PC-3 (cell line): ENCODE measurements around the gene DGKG. TPM values are rescaled to one million over a fixed set of nuclear protein-coding genes. Genes with fewer than 3 reads are reported as not detected.

Experiments
- ATAC-seq: fragments of 200-7000 bp; cut with Tn5 transposase; 2 replicates; pipeline ENCODE4 v1.9.1; 2020; ENCODE audit warnings: mild to moderate bottlenecking, moderate library complexity
- BruUV-seq: library from RNA; stranded (reverse); fragments of 400-500 nt; replicated peaks from 2 replicates; lab custom pipeline; 2021; lab: Mats Ljungman, UMichigan
- CTCF ChIA-PET: fragments of 300-600 bp; sonication (Branson Sonifier 250); formaldehyde crosslinking; loops from one replicate; lab custom pipeline; 2022; ENCODE audit warnings: antibody characterized with exemption; lab: Charles Lee
- POLR2A ChIA-PET: fragments of 300-600 bp; sonication (Branson Sonifier 250); formaldehyde crosslinking; loops from one replicate; lab custom pipeline; 2022; ENCODE audit warnings: antibody characterized with exemption; ENCODE audit not compliant: unreplicated experiment; lab: Charles Lee
- DNase-seq: peaks from one replicate; pipeline ENCODE4 v3.0.0-alpha.2; 2015
- H2AFZ ChIP-seq: fragments of 300-600 bp; sonication (generic); 2 replicates; pipeline ENCODE4 v1.6.0; 2016; ENCODE audit warnings: antibody characterized with exemption, low read length
- H3F3A ChIP-seq: fragments of 300-600 bp; sonication (generic); one replicate; pipeline ENCODE4 v1.6.0; 2017; ENCODE audit warnings: antibody characterized with exemption, low read length, control low read depth, mild to moderate bottlenecking; ENCODE audit not compliant: unreplicated experiment
- H3K27ac ChIP-seq: fragments of 300-600 bp; sonication (generic); 2 replicates; pipeline ENCODE4 v1.5.1; 2016; ENCODE audit warnings: mild to moderate bottlenecking, low read length
- H3K27me3 ChIP-seq: fragments of 300-600 bp; sonication (generic); 2 replicates; pipeline ENCODE4 v1.6.1; 2016; ENCODE audit warnings: low read length, mixed read lengths
- H3K36me3 ChIP-seq: fragments of 300-600 bp; sonication (generic); 2 replicates; pipeline ENCODE4 v1.6.1; 2016; ENCODE audit warnings: low read depth, mixed run types, low read length, mixed read lengths
- H3K4me1 ChIP-seq: fragments of 300-600 bp; sonication (generic); 2 replicates; pipeline ENCODE4 v1.5.1; 2016; ENCODE audit warnings: low read length; ENCODE audit not compliant: insufficient read depth
- H3K4me2 ChIP-seq: fragments of 300-600 bp; sonication (generic); 2 replicates; pipeline ENCODE4 v1.6.0; 2016; ENCODE audit warnings: low read length
- H3K4me3 ChIP-seq: fragments of 300-600 bp; sonication (generic); 2 replicates; pipeline ENCODE4 v1.5.1; 2016; ENCODE audit warnings: mild to moderate bottlenecking, low read length, mixed read lengths
- H3K79me2 ChIP-seq: fragments of 300-600 bp; sonication (generic); 2 replicates; pipeline ENCODE4 v1.6.1; 2017; ENCODE audit warnings: low read length, mixed read lengths
- H3K9ac ChIP-seq: fragments of 300-600 bp; sonication (generic); 2 replicates; pipeline ENCODE4 v1.6.0; 2016; ENCODE audit warnings: mild to moderate bottlenecking, low read length
- H3K9me2 ChIP-seq: fragments of 300-600 bp; sonication (generic); replicated peaks from 2 replicates; pipeline ENCODE4 v1.6.1; 2016; ENCODE audit warnings: mixed run types, low read length, mixed read lengths
- H3K9me3 ChIP-seq: fragments of 300-600 bp; sonication (generic); 2 replicates; pipeline ENCODE4 v1.6.1; 2016; ENCODE audit warnings: low read length, mixed read lengths
- H4K20me1 ChIP-seq: fragments of 300-600 bp; sonication (generic); 2 replicates; pipeline ENCODE4 v1.6.1; 2016; ENCODE audit warnings: low read length, mixed read lengths
- EZH2 ChIP-seq: fragments of 300-600 bp; sonication (generic); IDR thresholded peaks from one replicate; pipeline ENCODE4 v1.6.1; 2017; ENCODE audit warnings: antibody characterized with exemption, mild to moderate bottlenecking, low read length; ENCODE audit not compliant: unreplicated experiment
- EZH2phosphoT487 ChIP-seq: fragments of 300-600 bp; sonication (generic); IDR thresholded peaks from 2 replicates; pipeline ENCODE4 v1.6.1; 2018; ENCODE audit warnings: mild to moderate bottlenecking, antibody characterized with exemption, low read length, borderline replicate concordance
- intact Hi-C: fragments of 100-400 bp; cut with micrococcal nuclease; formaldehyde crosslinking; loops from 2 replicates; pipeline ENCODE4 v1.9.0; 2023
- total RNA-seq: library from RNA; depleted of rRNA; stranded (reverse); fragments of >200 nt; gene quantifications from 2 replicates; pipeline ENCODE4 v1.2.3, GENCODE V29; 2014
- TF ChIP-seq, protein P1 (sequence below): fragments of 300-600 bp; sonication (generic); conservative IDR thresholded peaks from 2 replicates; pipeline ENCODE4 v1.5.1; 2017; ENCODE audit warnings: antibody characterized with exemption, low read depth, mild to moderate bottlenecking, low read length

DGKG gene
- total RNA-seq, 1 experiment from 2014 or later, result 2.7 TPM

DNA sequence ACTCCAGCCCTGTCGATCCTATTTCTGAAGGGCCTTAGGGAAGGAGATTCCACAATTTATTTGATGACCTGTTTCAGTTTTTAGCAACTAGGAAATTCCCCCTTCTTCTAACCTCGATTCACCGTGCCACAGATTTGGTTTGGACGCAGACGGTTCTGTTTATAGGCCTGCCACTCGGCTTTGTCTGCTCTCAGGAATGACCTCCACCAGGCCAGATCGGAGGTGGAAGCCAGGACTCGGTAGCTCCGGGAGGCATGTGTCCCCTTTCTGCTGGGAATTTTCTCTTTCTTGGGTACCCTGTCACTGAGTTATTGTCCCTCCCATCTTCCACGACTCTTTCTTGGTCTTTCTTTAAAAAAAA lies 167.6 kb downstream of the DGKG start:
- ChIA-PET POLR2A (no interaction called here), CTCF (no interaction called here)
- Histone ChIP-seq H3K4me3 (no peak overlapping the region), H3K9me3 (no peaks in the 10 kb centered on the region), H3K79me2 (no peaks in the 10 kb centered on the region), H3K4me2 (no peak overlapping the region), H3F3A (no peaks in the 10 kb centered on the region), H4K20me1 (no peaks in the 10 kb centered on the region), H3K36me3 (no peaks in the 10 kb centered on the region), H3K27ac (no peak overlapping the region), H3K27me3 (peaks cover 73% of the 10 kb centered on the region), H2AFZ (no peak overlapping the region), H3K9me2 (no peaks in the 10 kb centered on the region), H3K4me1 (no peaks in the 10 kb centered on the region), H3K9ac (no peak overlapping the region)
- no peak for TF ChIP-seq EZH2phosphoT487
- TF ChIP-seq, protein P1, sequence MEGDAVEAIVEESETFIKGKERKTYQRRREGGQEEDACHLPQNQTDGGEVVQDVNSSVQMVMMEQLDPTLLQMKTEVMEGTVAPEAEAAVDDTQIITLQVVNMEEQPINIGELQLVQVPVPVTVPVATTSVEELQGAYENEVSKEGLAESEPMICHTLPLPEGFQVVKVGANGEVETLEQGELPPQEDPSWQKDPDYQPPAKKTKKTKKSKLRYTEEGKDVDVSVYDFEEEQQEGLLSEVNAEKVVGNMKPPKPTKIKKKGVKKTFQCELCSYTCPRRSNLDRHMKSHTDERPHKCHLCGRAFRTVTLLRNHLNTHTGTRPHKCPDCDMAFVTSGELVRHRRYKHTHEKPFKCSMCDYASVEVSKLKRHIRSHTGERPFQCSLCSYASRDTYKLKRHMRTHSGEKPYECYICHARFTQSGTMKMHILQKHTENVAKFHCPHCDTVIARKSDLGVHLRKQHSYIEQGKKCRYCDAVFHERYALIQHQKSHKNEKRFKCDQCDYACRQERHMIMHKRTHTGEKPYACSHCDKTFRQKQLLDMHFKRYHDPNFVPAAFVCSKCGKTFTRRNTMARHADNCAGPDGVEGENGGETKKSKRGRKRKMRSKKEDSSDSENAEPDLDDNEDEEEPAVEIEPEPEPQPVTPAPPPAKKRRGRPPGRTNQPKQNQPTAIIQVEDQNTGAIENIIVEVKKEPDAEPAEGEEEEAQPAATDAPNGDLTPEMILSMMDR, result no peak
- TF ChIP-seq EZH2, result no peak
- no TSS peak for BruUV-seq
- ATAC-seq, result no peak
- no peak for DNase-seq
- intact Hi-C loops, result no loop called here

DNA sequence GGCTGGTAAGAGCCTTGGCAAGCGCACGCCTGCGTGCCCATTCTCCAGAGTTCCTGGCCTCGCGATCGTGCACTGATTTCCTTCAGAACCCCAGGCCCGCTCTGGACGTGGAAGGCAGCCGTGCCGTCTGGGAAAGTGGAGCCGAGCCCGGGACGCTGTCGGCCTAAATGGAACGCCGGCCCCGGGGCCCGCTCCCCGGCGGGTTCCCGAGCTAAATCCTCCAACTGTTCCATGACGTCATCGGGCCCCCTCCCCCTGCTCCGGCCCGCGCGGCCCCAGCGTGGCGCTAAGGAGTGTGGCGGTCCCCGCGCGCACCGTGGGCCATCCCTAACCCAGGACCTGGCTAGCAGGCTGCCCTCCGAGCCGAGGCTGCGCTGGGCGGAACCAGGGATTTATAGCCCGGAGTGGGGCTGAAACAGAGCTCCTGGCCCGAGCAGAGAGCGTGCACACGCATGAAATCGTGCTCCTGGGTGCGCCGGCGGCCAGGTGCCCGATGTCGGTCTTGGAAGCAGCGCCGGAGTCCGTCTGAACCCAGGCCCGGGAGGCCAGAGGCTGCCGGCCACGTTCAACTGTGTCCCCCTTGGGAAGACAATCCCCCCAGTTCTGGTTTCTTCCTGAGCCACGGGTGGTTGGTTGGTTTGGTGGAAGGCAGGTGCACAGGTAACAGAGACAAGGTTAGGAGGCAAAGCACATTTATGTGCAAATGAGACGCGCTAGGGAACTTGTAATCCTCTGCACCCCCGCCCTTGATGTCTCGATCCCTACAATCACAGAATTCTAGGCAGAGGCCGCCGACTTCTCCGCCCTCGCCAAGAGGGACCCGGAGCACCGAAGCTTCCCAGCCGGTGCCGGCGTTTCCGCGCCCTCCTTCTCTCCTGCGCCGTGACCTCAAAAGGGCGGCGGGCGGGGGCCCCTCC lies 168.2 kb downstream of the DGKG start:
- ATAC-seq (no peak), DNase-seq (no peak)
- no peaks in the 10 kb centered on the region for H3K36me3 ChIP-seq
- no TSS peak for BruUV-seq
- intact Hi-C loops, result no loop called here
- no peak overlapping the region for H3K9ac ChIP-seq
- no peaks in the 10 kb centered on the region for H3K9me2 ChIP-seq
- no peaks in the 10 kb centered on the region for H4K20me1 ChIP-seq
- H3F3A ChIP-seq, result no peaks in the 10 kb centered on the region
- H3K27ac ChIP-seq, result no peak overlapping the region
- H3K9me3 ChIP-seq, result no peaks in the 10 kb centered on the region
- H3K4me3 ChIP-seq, result no peak overlapping the region
- ChIA-PET CTCF (no interaction called here), POLR2A (no interaction called here)
- no peaks in the 10 kb centered on the region for H3K79me2 ChIP-seq
- H3K4me2 ChIP-seq, result no peak overlapping the region
- no peaks in the 10 kb centered on the region for H3K4me1 ChIP-seq
- TF ChIP-seq EZH2, result no peak
- no peak for TF ChIP-seq EZH2phosphoT487
- TF ChIP-seq, protein P1, result no peak
- peaks cover 78% of the 10 kb centered on the region for H3K27me3 ChIP-seq
- H2AFZ ChIP-seq, result no peak overlapping the region

DNA sequence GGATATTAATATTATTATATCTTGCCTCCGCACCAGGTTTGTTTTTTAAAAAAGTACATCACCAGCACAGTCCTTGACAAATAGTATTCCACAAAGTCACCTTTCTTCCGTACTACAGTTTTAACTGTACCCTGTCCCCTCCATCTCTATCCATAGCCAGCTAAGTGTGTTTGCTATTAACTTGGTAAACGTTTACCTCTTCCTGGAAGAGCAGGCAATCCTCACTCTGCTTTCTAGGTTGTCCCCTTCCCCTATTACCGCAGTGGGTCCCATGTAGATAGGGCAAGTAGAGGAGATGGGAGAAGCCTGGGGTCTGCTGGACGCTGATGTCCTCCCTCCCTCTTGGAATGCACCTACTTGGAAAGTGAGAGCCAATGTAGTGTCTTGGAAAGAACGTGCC lies 169.2 kb downstream of the DGKG start:
- H3K9me2 ChIP-seq, result no peaks in the 10 kb centered on the region
- H3K4me3 ChIP-seq, result no peak overlapping the region
- H3K4me1 ChIP-seq, result no peaks in the 10 kb centered on the region
- no peaks in the 10 kb centered on the region for H3K79me2 ChIP-seq
- no peak for TF ChIP-seq EZH2phosphoT487
- TF ChIP-seq, protein P1, result no peak
- TF ChIP-seq EZH2, result no peak
- ATAC-seq (no peak), DNase-seq (no peak)
- H4K20me1 ChIP-seq, result no peaks in the 10 kb centered on the region
- peaks cover 76% of the 10 kb centered on the region for H3K27me3 ChIP-seq
- BruUV-seq, result no TSS peak
- H3F3A ChIP-seq, result no peaks in the 10 kb centered on the region
- no peak overlapping the region for H3K27ac ChIP-seq
- no peak overlapping the region for H3K4me2 ChIP-seq
- no peak overlapping the region for H2AFZ ChIP-seq
- H3K9ac ChIP-seq, result no peak overlapping the region
- ChIA-PET CTCF (no interaction called here), POLR2A (no interaction called here)
- H3K9me3 ChIP-seq, result no peaks in the 10 kb centered on the region
- H3K36me3 ChIP-seq, result no peaks in the 10 kb centered on the region
- intact Hi-C loops, result no loop called here
